ENCODE measurements around the gene PEA15. TPM values are rescaled to one million over a fixed set of nuclear protein-coding genes. Genes with fewer than 3 reads are reported as not detected.

The PEA15 gene
- total RNA-seq, 1 experiment from 2014 or later = 44.0 TPM

DNA sequence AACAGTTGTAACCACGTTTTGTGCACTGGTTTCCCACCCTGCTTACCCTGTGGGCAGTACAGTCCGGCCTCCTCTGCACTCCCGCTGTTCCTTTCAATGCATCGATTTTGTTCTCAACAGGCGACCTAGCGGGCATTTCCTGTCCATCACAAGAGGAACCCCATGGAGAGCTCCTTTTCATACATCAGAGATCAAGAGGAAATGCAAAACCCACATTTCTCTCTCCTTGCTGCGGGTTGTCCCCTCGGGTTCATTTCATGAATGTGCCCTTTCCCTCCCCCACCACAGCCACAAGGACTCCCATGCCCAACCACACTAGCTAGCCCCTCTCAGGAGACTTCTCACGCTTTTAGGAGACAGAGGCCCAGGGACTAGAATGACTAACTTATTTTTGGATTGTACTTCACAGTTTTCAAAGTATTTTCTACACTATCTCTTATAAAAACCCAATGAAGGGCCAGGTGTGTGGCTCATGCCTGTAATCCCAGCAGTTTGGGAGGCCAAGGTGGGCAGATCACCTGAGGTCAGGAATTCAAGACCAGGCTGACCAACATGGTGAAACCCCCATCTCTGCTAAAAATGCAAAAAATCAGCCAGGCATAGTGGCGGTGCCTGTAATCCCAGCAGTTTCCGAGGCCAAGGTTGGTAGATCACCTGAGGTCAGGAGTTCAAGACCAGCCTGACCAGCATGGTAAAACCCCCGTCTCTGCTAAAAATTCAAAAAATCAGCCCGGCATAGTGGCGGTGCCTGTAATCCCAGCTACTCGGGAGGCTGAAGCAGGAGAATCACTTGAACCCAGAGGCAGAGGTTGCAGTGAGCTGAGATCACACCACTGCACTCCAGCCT is 35.4 kb upstream of the PEA15 start:
- H3K79me2 ChIP-seq (ENCODE audit: insufficient read depth, low read length) = no peaks in the 10 kb centered on the region
- no TSS peak for BruUV-seq (replicated peaks)
- H3K4me3 ChIP-seq (replicated peaks in 1 of 2; ENCODE audit: low read depth in 1 of 2, low read length in 2 of 2) = no peak overlapping the region
- H3K4me2 ChIP-seq (ENCODE audit: low read length) = no peak overlapping the region
- no peak overlapping the region for H2AFZ ChIP-seq (ENCODE audit: low read depth, low read length, poor library complexity, severe bottlenecking)
- ChIA-PET RAD21 (ENCODE audit: low non-redundant PET in 1 of 2, low total read pairs in 2 of 2, uncharacterized antibody in 2 of 2, unreplicated experiment in 2 of 2) (no interaction called here), CTCF (no interaction called here), POLR2A (no interaction called here)
- H3K27ac ChIP-seq (ENCODE audit: low read depth, low read length) = no peak overlapping the region
- H4K20me1 ChIP-seq (ENCODE audit: insufficient read depth) = no peaks in the 10 kb centered on the region
- TF ChIP-seq YY1 (IDR thresholded peaks at IDR 0.05; ENCODE audit: extremely low read depth, insufficient replicate concordance, low read depth, low read length) (no peak), CBX3 (IDR thresholded peaks at IDR 0.05; ENCODE audit: low read depth) (no peak), CEBPB (IDR thresholded peaks at IDR 0.05; ENCODE audit: low read depth) (no peak), POLR2A (IDR thresholded peaks at IDR 0.05; ENCODE audit: borderline replicate concordance, extremely low read depth, insufficient read depth, insufficient read length) (no peak), SP1 (IDR thresholded peaks at IDR 0.05; ENCODE audit: low read depth) (no peak), EZH2phosphoT487 (IDR thresholded peaks at IDR 0.05; ENCODE audit: borderline replicate concordance) (no peak), POLR2AphosphoS5 (IDR thresholded peaks at IDR 0.05; ENCODE audit: low read depth, low read length) (no peak), JUND (IDR thresholded peaks at IDR 0.05) (no peak), TCF7L2 (IDR thresholded peaks at IDR 0.05; ENCODE audit: borderline replicate concordance, extremely low read depth, insufficient read depth, insufficient read length) (no peak), SIN3A (IDR thresholded peaks at IDR 0.05; ENCODE audit: low read depth) (no peak)
- TF ChIP-seq, protein P1, sequence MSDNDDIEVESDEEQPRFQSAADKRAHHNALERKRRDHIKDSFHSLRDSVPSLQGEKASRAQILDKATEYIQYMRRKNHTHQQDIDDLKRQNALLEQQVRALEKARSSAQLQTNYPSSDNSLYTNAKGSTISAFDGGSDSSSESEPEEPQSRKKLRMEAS (IDR thresholded peaks at IDR 0.05) = no peak
- DNase-seq (ENCODE audit: low read depth, low spot score) = no peak
- no peaks in the 10 kb centered on the region; the same call in 1 of the 2 replicates for H3K27me3 ChIP-seq (ENCODE audit: insufficient read depth, low read length)
- H3K9ac ChIP-seq (ENCODE audit: low read length) = no peak overlapping the region
- ATAC-seq = no peak
- H3K9me3 ChIP-seq (ENCODE audit: control insufficient read depth in 1 of 2, insufficient read depth in 1 of 2, low read depth in 1 of 2, low read length in 2 of 2) = no peaks in the 10 kb centered on the region
- no peaks in the 10 kb centered on the region for H3K4me1 ChIP-seq (ENCODE audit: control insufficient read depth in 1 of 2, insufficient read depth in 2 of 2, low read length in 2 of 2)
- no peaks in the 10 kb centered on the region for H3K9me2 ChIP-seq (ENCODE audit: insufficient read depth)
- intact Hi-C loops (cut with micrococcal nuclease) = no loop called here
- H3K36me3 ChIP-seq (ENCODE audit: control insufficient read depth in 1 of 2, insufficient read depth in 2 of 2, low read length in 2 of 2) = no peaks in the 10 kb centered on the region

DNA sequence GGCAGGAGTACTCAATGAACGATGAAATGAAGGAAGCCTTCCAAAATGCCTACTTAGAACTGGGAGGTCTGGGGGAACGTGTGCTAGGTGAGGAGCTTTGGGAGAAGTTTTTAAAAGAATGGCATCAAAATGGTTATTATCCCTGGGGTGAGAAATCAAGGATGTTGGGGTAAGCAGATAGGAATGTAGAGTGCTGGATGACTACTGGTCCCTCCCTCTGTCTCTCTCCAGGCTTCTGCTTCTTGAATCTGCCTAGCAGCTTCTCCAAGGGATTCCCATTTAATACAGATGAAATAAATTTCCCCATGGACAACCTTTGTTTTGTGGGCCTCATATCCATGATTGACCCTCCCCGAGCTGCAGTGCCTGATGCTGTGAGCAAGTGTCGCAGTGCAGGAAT is 33.8 kb upstream of the PEA15 start:
- ATAC-seq = no peak
- ChIA-PET RAD21 (ENCODE audit: low non-redundant PET in 1 of 2, low total read pairs in 2 of 2, uncharacterized antibody in 2 of 2, unreplicated experiment in 2 of 2) (no interaction called here), CTCF (no interaction called here)
- TF ChIP-seq ELF1 (IDR thresholded peaks at IDR 0.05; ENCODE audit: borderline replicate concordance, low read depth) (no peak), TCF7L2 (IDR thresholded peaks at IDR 0.05; ENCODE audit: borderline replicate concordance, extremely low read depth, insufficient read depth, insufficient read length) (no peak), SRF (IDR thresholded peaks at IDR 0.05; ENCODE audit: low read depth) (no peak), POLR2AphosphoS5 (IDR thresholded peaks at IDR 0.05; ENCODE audit: low read depth, low read length) (no peak), CBX3 (IDR thresholded peaks at IDR 0.05; ENCODE audit: low read depth) (no peak), RAD21 (IDR thresholded peaks at IDR 0.05; ENCODE audit: low read depth) (no peak), EGR1 (IDR thresholded peaks at IDR 0.05; ENCODE audit: low read depth) (no peak), JUND (IDR thresholded peaks at IDR 0.05) (no peak), ZNF274 (IDR thresholded peaks at IDR 0.05; ENCODE audit: low read depth, low read length) (no peak), POLR2A (IDR thresholded peaks at IDR 0.05; ENCODE audit: borderline replicate concordance, extremely low read depth, insufficient read depth, insufficient read length) (no peak), EZH2 (IDR thresholded peaks at IDR 0.05) (no peak), SP1 (IDR thresholded peaks at IDR 0.05; ENCODE audit: low read depth) (no peak)
- TF ChIP-seq, protein P2, sequence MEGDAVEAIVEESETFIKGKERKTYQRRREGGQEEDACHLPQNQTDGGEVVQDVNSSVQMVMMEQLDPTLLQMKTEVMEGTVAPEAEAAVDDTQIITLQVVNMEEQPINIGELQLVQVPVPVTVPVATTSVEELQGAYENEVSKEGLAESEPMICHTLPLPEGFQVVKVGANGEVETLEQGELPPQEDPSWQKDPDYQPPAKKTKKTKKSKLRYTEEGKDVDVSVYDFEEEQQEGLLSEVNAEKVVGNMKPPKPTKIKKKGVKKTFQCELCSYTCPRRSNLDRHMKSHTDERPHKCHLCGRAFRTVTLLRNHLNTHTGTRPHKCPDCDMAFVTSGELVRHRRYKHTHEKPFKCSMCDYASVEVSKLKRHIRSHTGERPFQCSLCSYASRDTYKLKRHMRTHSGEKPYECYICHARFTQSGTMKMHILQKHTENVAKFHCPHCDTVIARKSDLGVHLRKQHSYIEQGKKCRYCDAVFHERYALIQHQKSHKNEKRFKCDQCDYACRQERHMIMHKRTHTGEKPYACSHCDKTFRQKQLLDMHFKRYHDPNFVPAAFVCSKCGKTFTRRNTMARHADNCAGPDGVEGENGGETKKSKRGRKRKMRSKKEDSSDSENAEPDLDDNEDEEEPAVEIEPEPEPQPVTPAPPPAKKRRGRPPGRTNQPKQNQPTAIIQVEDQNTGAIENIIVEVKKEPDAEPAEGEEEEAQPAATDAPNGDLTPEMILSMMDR (IDR thresholded peaks at IDR 0.05 in 2 of 3, conservative IDR thresholded peaks at IDR 0.05 in 1 of 3; ENCODE audit: borderline replicate concordance in 1 of 3, insufficient read depth in 1 of 3, low read depth in 2 of 3, low read length in 2 of 3) = no peak
- TF ChIP-seq, protein P1 (IDR thresholded peaks at IDR 0.05) = no peak

More for the DNA sequence above, 33.8 kb upstream of the PEA15 start:
- H4K20me1 ChIP-seq (ENCODE audit: insufficient read depth) = no peaks in the 10 kb centered on the region
- DNase-seq (ENCODE audit: low read depth, low spot score) = no peak
- intact Hi-C loops (cut with micrococcal nuclease) = no loop called here
- H3K27ac ChIP-seq (ENCODE audit: low read depth, low read length) = no peak overlapping the region
- no peak overlapping the region for H3K4me2 ChIP-seq (ENCODE audit: low read length)
- H3K9ac ChIP-seq (ENCODE audit: low read length) = no peak overlapping the region
- H3K9me3 ChIP-seq (ENCODE audit: control insufficient read depth in 1 of 2, insufficient read depth in 1 of 2, low read depth in 1 of 2, low read length in 2 of 2) = no peaks in the 10 kb centered on the region
- H3K9me2 ChIP-seq (ENCODE audit: insufficient read depth) = no peaks in the 10 kb centered on the region
- no TSS peak for BruUV-seq (replicated peaks)
- H3K36me3 ChIP-seq (ENCODE audit: control insufficient read depth in 1 of 2, insufficient read depth in 2 of 2, low read length in 2 of 2) = no peaks in the 10 kb centered on the region
- no peaks in the 10 kb centered on the region for H3K4me1 ChIP-seq (ENCODE audit: control insufficient read depth in 1 of 2, insufficient read depth in 2 of 2, low read length in 2 of 2)
- H2AFZ ChIP-seq (ENCODE audit: low read depth, low read length, poor library complexity, severe bottlenecking) = no peak overlapping the region
- H3K4me3 ChIP-seq (replicated peaks in 1 of 2; ENCODE audit: low read depth in 1 of 2, low read length in 2 of 2) = no peak overlapping the region
- no peaks in the 10 kb centered on the region for H3K79me2 ChIP-seq (ENCODE audit: insufficient read depth, low read length)
- POLR2A ChIA-PET = no interaction called here
- no peaks in the 10 kb centered on the region; the same call in 1 of the 2 replicates for H3K27me3 ChIP-seq (ENCODE audit: insufficient read depth, low read length)
